ENCODE measurements around the gene MMP14. TPM values are rescaled to one million over a fixed set of nuclear protein-coding genes. Genes with fewer than 3 reads are reported as not detected.

Gene MMP14
- total and polyA plus RNA-seq, 2 of the 13 experiments (the other 11 are each of a cell fraction or from before 2014, with no cell fraction given) = 5.2 to 9.8 TPM

DNA sequence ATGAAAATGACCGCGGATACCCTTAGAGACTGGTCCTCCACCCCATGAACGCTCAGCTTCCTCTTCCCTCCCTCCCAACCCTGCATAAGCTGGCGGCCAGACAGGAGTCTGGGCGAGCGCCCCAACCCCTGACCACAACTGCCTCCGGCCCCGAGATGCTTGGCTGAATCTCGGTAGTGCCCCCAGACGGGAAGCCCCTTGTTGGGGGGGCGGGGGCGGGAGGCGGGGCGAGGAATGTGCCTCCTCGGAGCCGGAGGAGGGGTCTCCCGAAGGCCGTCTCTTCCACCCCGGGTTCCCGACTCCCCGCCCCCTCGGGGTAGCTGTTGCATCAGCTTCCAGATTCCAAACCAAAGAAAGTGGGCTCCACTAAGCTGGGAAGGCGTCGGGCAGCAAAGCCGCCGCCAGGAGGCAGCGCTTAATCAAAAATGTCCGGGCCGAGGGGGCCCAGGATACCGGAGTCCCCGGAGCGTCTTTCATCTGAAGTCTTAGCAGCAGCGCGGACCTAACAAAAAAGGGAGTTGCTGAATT is 13.8 kb upstream of the MMP14 start (continued):
- TF ChIP-seq MAFF (IDR thresholded peaks at IDR 0.05; ENCODE audit: low read depth, low read length) (no peak), REL (CRISPR knock-in tag; conservative IDR thresholded peaks at IDR 0.05) (no peak), ZBTB46 (CRISPR knock-in tag; IDR thresholded peaks at IDR 0.05; ENCODE audit: borderline replicate concordance) (no peak), ZNF180 (CRISPR knock-in tag; IDR thresholded peaks at IDR 0.05; ENCODE audit: borderline replicate concordance, low read depth) (no peak), FOXK1 (CRISPR knock-in tag; IDR thresholded peaks at IDR 0.05; ENCODE audit: borderline replicate concordance, low read depth) (peak; percentile 36; the same call in 1 of the 2 replicates), ZNF841 (CRISPR knock-in tag; IDR thresholded peaks at IDR 0.05; ENCODE audit: borderline replicate concordance) (no peak), ATF1 (CRISPR knock-in tag; IDR thresholded peaks at IDR 0.05) (no peak), ZNF362 (CRISPR knock-in tag; IDR thresholded peaks at IDR 0.05; ENCODE audit: borderline replicate concordance) (no peak), PTBP1 (IDR thresholded peaks at IDR 0.05; ENCODE audit: low read depth, low read length, poor library complexity, severe bottlenecking) (no peak), ZNF558 (CRISPR knock-in tag; IDR thresholded peaks at IDR 0.05; ENCODE audit: borderline replicate concordance) (no peak), EED (CRISPR knock-in tag; IDR thresholded peaks at IDR 0.05) (no peak), ZNF460 (CRISPR knock-in tag; IDR thresholded peaks at IDR 0.05; ENCODE audit: borderline replicate concordance) (no peak), RFXAP (CRISPR knock-in tag; IDR thresholded peaks at IDR 0.05; ENCODE audit: borderline replicate concordance) (0 out of 2 replicates have a peak, but pooled peaks have one; percentile 45), SALL1 (CRISPR knock-in tag; IDR thresholded peaks at IDR 0.05) (peak; percentile 49; the same call in 1 of the 2 replicates), RFX5 (IDR thresholded peaks at IDR 0.05; ENCODE audit: low read depth, low read length) (no peak), HOXD1 (CRISPR knock-in tag; IDR thresholded peaks at IDR 0.05) (no peak), PRDM15 (CRISPR knock-in tag; IDR thresholded peaks at IDR 0.05) (no peak), ZNF619 (CRISPR knock-in tag; IDR thresholded peaks at IDR 0.05) (no peak), HNRNPH1 (optimal IDR thresholded peaks at IDR 0.05; ENCODE audit: low read depth, low read length) (no peak)
- TF ChIP-seq, protein P1, sequence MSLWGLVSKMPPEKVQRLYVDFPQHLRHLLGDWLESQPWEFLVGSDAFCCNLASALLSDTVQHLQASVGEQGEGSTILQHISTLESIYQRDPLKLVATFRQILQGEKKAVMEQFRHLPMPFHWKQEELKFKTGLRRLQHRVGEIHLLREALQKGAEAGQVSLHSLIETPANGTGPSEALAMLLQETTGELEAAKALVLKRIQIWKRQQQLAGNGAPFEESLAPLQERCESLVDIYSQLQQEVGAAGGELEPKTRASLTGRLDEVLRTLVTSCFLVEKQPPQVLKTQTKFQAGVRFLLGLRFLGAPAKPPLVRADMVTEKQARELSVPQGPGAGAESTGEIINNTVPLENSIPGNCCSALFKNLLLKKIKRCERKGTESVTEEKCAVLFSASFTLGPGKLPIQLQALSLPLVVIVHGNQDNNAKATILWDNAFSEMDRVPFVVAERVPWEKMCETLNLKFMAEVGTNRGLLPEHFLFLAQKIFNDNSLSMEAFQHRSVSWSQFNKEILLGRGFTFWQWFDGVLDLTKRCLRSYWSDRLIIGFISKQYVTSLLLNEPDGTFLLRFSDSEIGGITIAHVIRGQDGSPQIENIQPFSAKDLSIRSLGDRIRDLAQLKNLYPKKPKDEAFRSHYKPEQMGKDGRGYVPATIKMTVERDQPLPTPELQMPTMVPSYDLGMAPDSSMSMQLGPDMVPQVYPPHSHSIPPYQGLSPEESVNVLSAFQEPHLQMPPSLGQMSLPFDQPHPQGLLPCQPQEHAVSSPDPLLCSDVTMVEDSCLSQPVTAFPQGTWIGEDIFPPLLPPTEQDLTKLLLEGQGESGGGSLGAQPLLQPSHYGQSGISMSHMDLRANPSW (CRISPR knock-in tag; IDR thresholded peaks at IDR 0.05; ENCODE audit: borderline replicate concordance) = no peak
- TF ChIP-seq, protein P2, sequence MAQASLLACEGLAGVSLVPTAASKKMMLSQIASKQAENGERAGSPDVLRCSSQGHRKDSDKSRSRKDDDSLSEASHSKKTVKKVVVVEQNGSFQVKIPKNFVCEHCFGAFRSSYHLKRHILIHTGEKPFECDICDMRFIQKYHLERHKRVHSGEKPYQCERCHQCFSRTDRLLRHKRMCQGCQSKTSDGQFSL (CRISPR knock-in tag; IDR thresholded peaks at IDR 0.05) = no peak
